CD4-positive, alpha-beta T cell treated with Interleukin-21 for 1 hour (primary cell): ENCODE results near the gene CCDC34.

Experiments
- DNase-seq: peaks from one replicate; pipeline ENCODE4 v3.0.0-alpha.2; 2020

CCDC34 gene, protein sequence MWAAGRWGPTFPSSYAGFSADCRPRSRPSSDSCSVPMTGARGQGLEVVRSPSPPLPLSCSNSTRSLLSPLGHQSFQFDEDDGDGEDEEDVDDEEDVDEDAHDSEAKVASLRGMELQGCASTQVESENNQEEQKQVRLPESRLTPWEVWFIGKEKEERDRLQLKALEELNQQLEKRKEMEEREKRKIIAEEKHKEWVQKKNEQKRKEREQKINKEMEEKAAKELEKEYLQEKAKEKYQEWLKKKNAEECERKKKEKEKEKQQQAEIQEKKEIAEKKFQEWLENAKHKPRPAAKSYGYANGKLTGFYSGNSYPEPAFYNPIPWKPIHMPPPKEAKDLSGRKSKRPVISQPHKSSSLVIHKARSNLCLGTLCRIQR

DNA sequence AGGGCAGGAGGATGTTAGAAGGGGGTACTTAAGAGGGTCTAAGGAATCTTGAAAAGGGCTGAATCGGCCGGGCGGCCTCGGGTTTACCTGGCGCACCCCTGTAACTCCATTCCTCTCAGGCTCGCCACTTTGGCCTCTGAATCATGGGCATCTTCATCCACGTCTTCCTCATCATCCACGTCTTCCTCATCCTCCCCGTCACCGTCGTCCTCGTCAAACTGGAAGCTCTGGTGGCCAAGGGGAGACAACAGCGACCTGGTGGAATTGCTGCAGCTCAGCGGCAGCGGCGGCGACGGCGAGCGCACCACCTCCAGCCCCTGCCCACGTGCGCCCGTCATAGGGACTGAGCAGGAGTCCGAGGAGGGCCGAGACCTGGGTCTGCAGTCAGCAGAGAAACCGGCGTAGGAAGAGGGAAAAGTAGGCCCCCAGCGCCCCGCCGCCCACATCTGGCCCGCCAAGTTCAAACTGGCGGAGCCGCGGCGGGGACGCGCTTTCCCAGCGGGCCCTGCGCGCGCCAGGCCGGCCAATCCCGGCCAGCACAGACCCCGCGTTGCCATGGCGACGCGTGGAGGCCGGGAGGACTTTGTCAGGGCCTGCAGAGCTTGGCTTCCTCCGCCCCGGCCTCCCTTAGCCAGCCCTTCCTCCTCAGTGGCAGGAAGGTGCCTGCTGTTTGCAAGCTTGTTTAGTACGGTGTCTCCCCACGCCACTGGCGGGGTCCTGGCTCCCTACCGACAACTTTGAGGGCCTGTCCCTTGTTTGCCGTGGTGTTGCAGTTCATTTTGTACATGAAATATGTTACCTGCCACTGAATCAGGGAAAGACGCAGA, at the start of gene CCDC34:
Gene CCDC34, minus strand, starts transcription at position 467 of the 827 bp plus-strand sequence. Its CDS starts 21 bp downstream, at position 446.
- DNase-seq = peak; percentile 90

GRCh38 chr11:27412192-27412691, 49.2 kb upstream of the CCDC34 start:
- no peak for DNase-seq

GRCh38 chr11:27411328-27411727, 48.3 kb upstream of the CCDC34 start:
- DNase-seq = no peak

DNA sequence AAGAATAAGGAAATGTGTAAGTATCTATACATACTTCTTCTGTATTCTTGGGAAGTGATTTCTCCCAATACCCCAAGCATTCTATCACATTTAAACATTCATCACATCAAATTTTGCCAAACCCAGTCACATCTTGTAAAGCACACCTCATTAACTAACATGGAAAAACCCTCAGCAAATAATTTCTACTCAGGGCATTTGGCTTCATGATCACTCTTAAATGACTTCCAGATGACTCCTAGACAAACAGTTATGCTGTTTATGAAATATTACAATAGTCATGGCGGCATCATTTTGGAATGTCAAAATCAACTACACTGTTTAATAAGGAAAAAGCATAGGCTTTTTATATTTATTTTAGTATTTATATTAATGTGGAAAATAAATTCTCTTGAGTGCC, 47.3 kb upstream of the CCDC34 start:
- no peak for DNase-seq

- DNase-seq = no peak
Measured at GRCh38 chr11:27409742-27410141, 46.7 kb upstream of the CCDC34 start.

GRCh38 chr11:27409049-27409448, 46.0 kb upstream of the CCDC34 start:
- no peak for DNase-seq

GRCh38 chr11:27408246-27408800, 45.3 kb upstream of the CCDC34 start:
- DNase-seq = no peak

- DNase-seq = no peak
Measured at GRCh38 chr11:27406498-27407354, 43.7 kb upstream of the CCDC34 start.

GRCh38 chr11:27405134-27405533, 42.1 kb upstream of the CCDC34 start:
- no peak for DNase-seq

- no peak for DNase-seq
Measured at GRCh38 chr11:27404427-27404826, 41.4 kb upstream of the CCDC34 start.

DNA sequence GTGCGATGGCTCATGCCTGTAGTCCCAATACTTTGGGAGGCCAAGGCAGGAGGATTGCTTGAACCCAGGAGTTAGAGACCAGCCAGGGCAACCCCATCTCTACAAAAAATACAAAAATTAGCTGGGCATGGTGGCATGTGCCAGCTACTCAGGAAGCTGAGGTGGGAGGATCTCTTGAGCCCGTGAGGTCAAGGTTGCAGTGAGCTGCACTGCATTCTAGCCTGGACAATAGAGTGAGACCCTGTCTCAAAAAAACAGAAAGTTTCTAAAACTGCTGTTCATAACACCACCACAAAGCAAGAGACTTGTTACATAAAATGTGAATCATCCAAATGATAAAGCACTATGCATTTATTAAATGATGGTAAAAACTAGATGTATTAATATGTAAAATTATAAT, 40.2 kb upstream of the CCDC34 start:
- DNase-seq = no peak

DNA sequence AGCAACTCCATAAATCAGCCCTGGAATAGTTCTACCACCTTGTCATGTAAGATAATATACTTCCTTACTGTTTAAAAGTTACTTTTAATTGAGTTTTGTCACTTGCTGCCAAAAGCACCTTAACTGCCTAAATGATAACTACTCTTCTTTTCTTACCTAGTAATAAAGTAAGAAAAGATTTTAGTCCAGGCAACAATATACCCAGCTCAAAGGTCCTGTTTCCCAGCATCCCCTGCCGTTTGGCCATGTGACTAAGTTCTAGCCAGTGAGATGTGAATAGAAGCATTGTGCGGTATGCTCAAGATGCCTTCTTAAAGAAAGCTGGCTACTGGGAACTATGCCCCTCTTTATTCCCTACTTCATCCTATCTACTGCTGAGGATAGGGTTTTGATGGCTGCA, 39.4 kb upstream of the CCDC34 start:
- no peak for DNase-seq

- DNase-seq = no peak
Measured at GRCh38 chr11:27401833-27402316, 38.9 kb upstream of the CCDC34 start.

DNA sequence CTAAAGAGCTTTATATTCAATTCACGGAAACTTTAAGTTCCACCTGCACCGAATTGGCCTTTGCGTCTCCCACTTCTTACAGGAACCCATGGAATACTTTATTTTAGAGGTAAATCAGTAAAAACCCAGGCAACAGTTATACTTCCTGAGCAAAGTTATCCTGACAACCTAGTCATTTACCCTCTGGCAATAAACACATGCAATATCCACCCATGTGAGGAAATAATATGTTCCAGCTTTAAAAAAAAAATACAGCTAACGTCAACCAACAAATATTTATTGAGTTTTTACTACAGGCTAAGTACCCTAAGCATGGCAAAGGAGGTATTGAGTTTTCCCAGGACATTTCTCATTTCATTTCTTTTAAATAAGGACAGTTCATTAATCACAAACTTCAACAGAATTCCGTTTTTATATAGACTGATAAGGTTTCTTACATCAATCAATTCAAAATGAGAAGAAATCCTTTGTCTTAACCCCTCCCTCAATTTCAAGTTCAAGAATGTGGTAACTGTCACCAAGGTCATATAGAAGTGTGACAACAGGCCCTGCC, 38.3 kb upstream of the CCDC34 start:
- no peak for DNase-seq

DNA sequence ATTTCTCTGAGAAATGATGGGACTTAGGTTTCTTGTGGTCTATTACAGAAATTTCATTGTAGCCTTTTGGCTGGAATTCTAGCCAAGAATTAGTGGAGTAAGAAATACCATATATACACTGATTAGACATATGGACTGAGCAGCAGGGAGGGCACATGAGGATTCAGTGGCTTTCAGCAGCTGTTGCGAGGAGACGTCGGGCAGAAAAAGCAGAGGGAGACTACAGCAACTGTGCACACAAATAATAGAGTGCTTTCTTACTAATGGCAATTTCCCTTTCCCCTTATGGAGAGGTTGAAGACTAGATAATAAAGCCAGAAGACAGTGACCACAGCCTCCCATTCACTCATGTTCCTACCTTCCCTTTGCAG, 35.4 kb upstream of the CCDC34 start:
- no peak for DNase-seq

- no peak for DNase-seq
Measured at GRCh38 chr11:27397624-27398399, 34.8 kb upstream of the CCDC34 start.

- DNase-seq = no peak
Measured at GRCh38 chr11:27396259-27396839, 33.3 kb upstream of the CCDC34 start.

- DNase-seq = no peak
Measured at GRCh38 chr11:27395556-27396258, 32.7 kb upstream of the CCDC34 start.

- DNase-seq = no peak
Measured at GRCh38 chr11:27394781-27395228, 31.8 kb upstream of the CCDC34 start.
